Hepatocyte (in vitro differentiated cells): Measurements from ENCODE around the gene PLEKHM3. TPM values are rescaled to one million over a fixed set of nuclear protein-coding genes. Genes with fewer than 3 reads are reported as not detected.

Source experiments
- DNase-seq: peaks from one replicate; pipeline ENCODE4 v3.0.0-alpha.2; 2016; ENCODE audit warnings: low spot score
- H2AFZ ChIP-seq: fragments of 200-600 bp; sonication (generic); 2 replicates; pipeline ENCODE4 v1.6.0; 2016; ENCODE audit warnings: antibody characterized with exemption, mild to moderate bottlenecking
- H3K27ac ChIP-seq: fragments of 200-600 bp; sonication (generic); 2 replicates; pipeline ENCODE4 v1.5.1; 2016; ENCODE audit warnings: mild to moderate bottlenecking
- H3K27me3 ChIP-seq: fragments of 200-600 bp; sonication (generic); 2 replicates; pipeline ENCODE4 v1.6.1; 2016
- H3K36me3 ChIP-seq: fragments of 200-600 bp; sonication (generic); replicated peaks from 2 replicates; pipeline ENCODE4 v1.5.1; 2016; ENCODE audit warnings: low read depth; ENCODE audit not compliant: insufficient read depth
- H3K4me1 ChIP-seq: fragments of 200-600 bp; sonication (generic); 2 replicates; pipeline ENCODE4 v1.5.1; 2016; ENCODE audit warnings: mild to moderate bottlenecking, moderate library complexity; ENCODE audit not compliant: insufficient read depth
- H3K4me2 ChIP-seq: fragments of 200-600 bp; sonication (generic); 2 replicates; pipeline ENCODE4 v1.6.0; 2016
- H3K4me3 ChIP-seq: fragments of 200-600 bp; sonication (generic); 2 replicates; pipeline ENCODE4 v1.5.1; 2016; ENCODE audit warnings: mild to moderate bottlenecking
- H3K79me2 ChIP-seq: fragments of 200-600 bp; sonication (generic); 2 replicates; pipeline ENCODE4 v1.6.0; 2017; ENCODE audit warnings: mild to moderate bottlenecking
- H3K9me2 ChIP-seq: fragments of 200-600 bp; sonication (generic); replicated peaks from 2 replicates; pipeline ENCODE4 v1.6.0; 2017; ENCODE audit warnings: mild to moderate bottlenecking; ENCODE audit not compliant: insufficient read depth
- H3K9me3 ChIP-seq: fragments of 200-600 bp; sonication (generic); 2 replicates; pipeline ENCODE4 v1.5.1; 2016; ENCODE audit warnings: low read depth, mild to moderate bottlenecking
- H4K20me1 ChIP-seq: fragments of 200-600 bp; sonication (generic); 2 replicates; pipeline ENCODE4 v1.6.0; 2016; ENCODE audit warnings: mild to moderate bottlenecking; ENCODE audit not compliant: insufficient read depth, poor library complexity, severe bottlenecking
- CTCF ChIP-seq: fragments of 200-600 bp; sonication (generic); IDR thresholded peaks from 2 replicates; pipeline ENCODE4 v1.5.1; 2016; ENCODE audit warnings: antibody characterized with exemption, mild to moderate bottlenecking; ENCODE audit not compliant: poor library complexity
- EZH2 ChIP-seq: fragments of 200-600 bp; sonication (generic); IDR thresholded peaks from 2 replicates; pipeline ENCODE4 v1.6.1; 2016; ENCODE audit warnings: antibody characterized with exemption, mild to moderate bottlenecking, borderline replicate concordance
- EZH2phosphoT487 ChIP-seq: fragments of 200-600 bp; sonication (generic); IDR thresholded peaks from one replicate; pipeline ENCODE4 v1.6.1; 2018; ENCODE audit warnings: antibody characterized with exemption, mild to moderate bottlenecking, low read depth, moderate library complexity; ENCODE audit not compliant: unreplicated experiment, severe bottlenecking
- WGBS: methylation state at CpG from one replicate; pipeline ENCODE4 v1.1.6; 2016; ENCODE audit warnings: low lambda C conversion rate; ENCODE audit errors: missing lambda C conversion rate; 5-methylcytosine and 5-hydroxymethylcytosine counted together
- polyA plus RNA-seq: library from polyadenylated mRNA; unstranded; fragments of >200 nt; fragmentation: Nextera tagmentation; extraction: Ambion mirVana; gene quantifications from 2 replicates; pipeline ENCODE4 v1.2.1, GENCODE V29; 2016
- total RNA-seq: library from RNA; depleted of rRNA; stranded (reverse); fragments of >200 nt; gene quantifications from 2 replicates; pipeline ENCODE4 v1.2.3, GENCODE V29; 2014

The PLEKHM3 gene
- total and polyA plus RNA-seq, 2 experiments from 2014 or later, result 4.2 to 11.1 TPM

GRCh38 chr2:207967121-207967520 is 58.2 kb downstream of the PLEKHM3 start:
- Histone ChIP-seq H3K4me3 (no peak overlapping the region), H4K20me1 (no peaks in the 10 kb centered on the region), H3K4me2 (no peak overlapping the region), H3K4me1 (peaks cover 16% of the 10 kb centered on the region), H3K9me2 (no peaks in the 10 kb centered on the region), H2AFZ (no peak overlapping the region), H3K79me2 (peaks cover 19% of the 10 kb centered on the region), H3K27ac (no peak overlapping the region), H3K27me3 (no peaks in the 10 kb centered on the region), H3K9me3 (no peaks in the 10 kb centered on the region), H3K36me3 (no peaks in the 10 kb centered on the region)
- no peak for TF ChIP-seq EZH2phosphoT487
- no peak for TF ChIP-seq EZH2
- TF ChIP-seq CTCF, result no peak
- 82% methylated on average over 3 of the region's 3 CpGs for WGBS
- DNase-seq, result no peak

GRCh38 chr2:207960911-207961310 is 64.4 kb downstream of the PLEKHM3 start:
- DNase-seq, result no peak
- no peaks in the 10 kb centered on the region for H3K79me2 ChIP-seq
- no peaks in the 10 kb centered on the region for H3K27me3 ChIP-seq
- no peaks in the 10 kb centered on the region for H3K36me3 ChIP-seq
- H3K4me3 ChIP-seq, result no peak overlapping the region
- no peak overlapping the region for H2AFZ ChIP-seq
- 78% methylated on average over 1 of the region's 1 CpG for WGBS
- H3K9me2 ChIP-seq, result no peaks in the 10 kb centered on the region
- H3K9me3 ChIP-seq, result no peaks in the 10 kb centered on the region
- H3K4me2 ChIP-seq, result no peak overlapping the region
- TF ChIP-seq EZH2 (no peak), CTCF (no peak), EZH2phosphoT487 (no peak)
- no peaks in the 10 kb centered on the region for H4K20me1 ChIP-seq
- no peak overlapping the region for H3K27ac ChIP-seq
- no peaks in the 10 kb centered on the region for H3K4me1 ChIP-seq

GRCh38 chr2:207960090-207960489 is 65.2 kb downstream of the PLEKHM3 start:
- TF ChIP-seq EZH2phosphoT487, result no peak
- TF ChIP-seq CTCF, result no peak
- no peak for TF ChIP-seq EZH2
- Histone ChIP-seq H3K79me2 (no peaks in the 10 kb centered on the region), H3K9me3 (no peaks in the 10 kb centered on the region), H3K27me3 (no peaks in the 10 kb centered on the region), H3K4me1 (no peaks in the 10 kb centered on the region), H3K27ac (no peak overlapping the region), H2AFZ (no peak overlapping the region), H3K9me2 (no peaks in the 10 kb centered on the region), H3K4me3 (no peak overlapping the region), H4K20me1 (no peaks in the 10 kb centered on the region), H3K4me2 (no peak overlapping the region), H3K36me3 (no peaks in the 10 kb centered on the region)
- WGBS, result 79% methylated on average over 1 of the region's 1 CpG
- DNase-seq, result no peak

GRCh38 chr2:207956771-207957170 is 68.6 kb downstream of the PLEKHM3 start:
- TF ChIP-seq EZH2, result no peak
- no peak for TF ChIP-seq EZH2phosphoT487
- TF ChIP-seq CTCF, result no peak
- Histone ChIP-seq H3K79me2 (no peaks in the 10 kb centered on the region), H3K4me1 (peaks cover 4% of the 10 kb centered on the region)

More at GRCh38 chr2:207956771-207957170, 68.6 kb downstream of the PLEKHM3 start:
- no peaks in the 10 kb centered on the region for H3K27me3 ChIP-seq
- no peak overlapping the region for H3K27ac ChIP-seq
- no peaks in the 10 kb centered on the region for H3K9me2 ChIP-seq
- no peak overlapping the region for H3K4me3 ChIP-seq
- H3K36me3 ChIP-seq, result no peaks in the 10 kb centered on the region
- 83% methylated on average over 3 of the region's 3 CpGs for WGBS
- H3K4me2 ChIP-seq, result no peak overlapping the region
- no peaks in the 10 kb centered on the region for H3K9me3 ChIP-seq
- H2AFZ ChIP-seq, result no peak overlapping the region
- H4K20me1 ChIP-seq, result no peaks in the 10 kb centered on the region
- DNase-seq, result no peak
